Liver (tissue), 9 donors: ENCODE measurements around the gene MIP. TPM values are rescaled to one million over a fixed set of nuclear protein-coding genes. Genes with fewer than 3 reads are reported as not detected.
"Not testable (repeated sequence)": the region's sequence is repeated elsewhere in the genome, so short reads cannot be mapped to it uniquely, and the experiment has no call there.

Experiments
- DNase-seq: peaks from one replicate; pipeline ENCODE4 v3.0.0-alpha.2; 2017; ENCODE audit warnings: low spot score
- H3K27ac ChIP-seq, 2 donors: one replicate each; pipeline ENCODE4 v1.7.0; 2013; ENCODE audit warnings: inconsistent platforms in 2 of 2, low read length in 2 of 2, control low read depth in 1 of 2, low read depth in 1 of 2, mild to moderate bottlenecking in 1 of 2
- H3K27me3 ChIP-seq, 4 donors: one replicate each; pipeline versions ENCODE4 v1.6.1 to v1.7.0; 2013; ENCODE audit warnings: low read length in 3 of 4, inconsistent platforms in 1 of 4, mild to moderate bottlenecking in 1 of 4, moderate library complexity in 1 of 4; ENCODE audit not compliant: control insufficient read depth in 4 of 4, insufficient read depth in 4 of 4
- H3K36me3 ChIP-seq, 4 donors: one replicate each; pipeline versions ENCODE4 v1.6.1 to v1.7.0; 2013; ENCODE audit warnings: low read length in 3 of 4, mild to moderate bottlenecking in 3 of 4, low read depth in 1 of 4, moderate library complexity in 1 of 4; ENCODE audit not compliant: control insufficient read depth in 4 of 4, insufficient read depth in 3 of 4
- H3K4me1 ChIP-seq, 4 donors: one replicate each; pipeline versions ENCODE4 v1.6.1 to v1.7.0; 2013; ENCODE audit warnings: low read length in 3 of 4, mild to moderate bottlenecking in 3 of 4, moderate library complexity in 1 of 4; ENCODE audit not compliant: control insufficient read depth in 4 of 4, insufficient read depth in 4 of 4
- H3K4me3 ChIP-seq, 3 donors: one replicate each; pipeline versions ENCODE4 v1.6.1 to v1.7.0; 2013; ENCODE audit warnings: low read length in 3 of 3, control low read depth in 1 of 3, low read depth in 1 of 3, mild to moderate bottlenecking in 1 of 3
- H3K9ac ChIP-seq, 2 donors: one replicate each; pipeline ENCODE4 v1.7.0; 2013; ENCODE audit warnings: low read length in 2 of 2, mild to moderate bottlenecking in 2 of 2, moderate library complexity in 2 of 2, control low read depth in 1 of 2, low read depth in 1 of 2
- H3K9me3 ChIP-seq, 4 donors: one replicate each; pipeline versions ENCODE4 v1.6.1 to v1.7.0; 2013; ENCODE audit warnings: low read length in 3 of 4; ENCODE audit not compliant: control insufficient read depth in 4 of 4
- ATF3 ChIP-seq: IDR thresholded peaks from 2 replicates; pipeline ENCODE4 v1.6.1; 2016; ENCODE audit warnings: antibody characterized with exemption
- EGR1 ChIP-seq, 2 donors: IDR thresholded peaks; 2 replicates each; pipeline ENCODE4 v1.6.1; 2016 to 2018; ENCODE audit warnings: antibody characterized with exemption in 2 of 2, low read depth in 2 of 2
- FOXA1 ChIP-seq: IDR thresholded peaks from 2 replicates; pipeline ENCODE4 v1.6.1; 2016; ENCODE audit warnings: antibody characterized with exemption
- FOXA2 ChIP-seq: IDR thresholded peaks from 2 replicates; pipeline ENCODE4 v1.6.1; 2016; ENCODE audit warnings: antibody characterized with exemption
- GABPA ChIP-seq, 2 donors: IDR thresholded peaks in 1 of 2; conservative IDR thresholded peaks in 1 of 2; 2 replicates each; pipeline ENCODE4 v1.6.1; 2016; ENCODE audit warnings: antibody characterized with exemption in 2 of 2, mild to moderate bottlenecking in 1 of 2, moderate library complexity in 1 of 2
- HNF4A ChIP-seq, 2 donors: conservative IDR thresholded peaks; 2 replicates each; pipeline ENCODE4 v1.6.1; 2016; ENCODE audit warnings: antibody characterized with exemption in 2 of 2, mild to moderate bottlenecking in 2 of 2
- HNF4G ChIP-seq: IDR thresholded peaks from 2 replicates; pipeline ENCODE4 v1.6.1; 2016; ENCODE audit warnings: antibody characterized with exemption
- JUND ChIP-seq, 2 donors: IDR thresholded peaks; 2 replicates each; pipeline ENCODE4 v1.6.1; 2016; ENCODE audit warnings: antibody characterized with exemption in 2 of 2
- MAX ChIP-seq: IDR thresholded peaks from 2 replicates; pipeline ENCODE4 v1.6.1; 2016; ENCODE audit warnings: antibody characterized with exemption
- NR2F2 ChIP-seq: IDR thresholded peaks from 2 replicates; pipeline ENCODE4 v1.6.1; 2016; ENCODE audit warnings: antibody characterized with exemption
- RAD21 ChIP-seq, 2 donors: IDR thresholded peaks; 2 replicates each; pipeline ENCODE4 v1.6.1; 2016; ENCODE audit warnings: antibody characterized with exemption in 2 of 2, mild to moderate bottlenecking in 2 of 2
- REST ChIP-seq: IDR thresholded peaks from 2 replicates; pipeline ENCODE4 v1.6.1; 2016; ENCODE audit warnings: antibody characterized with exemption, mild to moderate bottlenecking
- RXRA ChIP-seq, 2 donors: IDR thresholded peaks; 2 replicates each; pipeline ENCODE4 v1.6.1; 2017 to 2018; ENCODE audit warnings: antibody characterized with exemption in 2 of 2, mild to moderate bottlenecking in 1 of 2
- SP1 ChIP-seq: IDR thresholded peaks from 2 replicates; pipeline ENCODE4 v1.6.1; 2018; ENCODE audit warnings: antibody characterized with exemption, mild to moderate bottlenecking
- TAF1 ChIP-seq: conservative IDR thresholded peaks from 2 replicates; pipeline ENCODE4 v1.6.1; 2016; ENCODE audit warnings: antibody characterized with exemption, mild to moderate bottlenecking
- ZBTB33 ChIP-seq: IDR thresholded peaks from 2 replicates; pipeline ENCODE4 v1.6.1; 2016; ENCODE audit warnings: antibody characterized with exemption
- WGBS: extraction: QIAGEN DNeasy Blood & Tissue Kit; methylation state at CpG from one replicate; pipeline ENCODE4 v1.1.7; 2013; 5-methylcytosine and 5-hydroxymethylcytosine counted together
- polyA plus RNA-seq, 2 donors: library from polyadenylated mRNA; stranded (reverse) in 1 of 2; unstranded in 1 of 2; fragments of 200-250 nt in 1 of 2; fragments of >200 nt in 1 of 2; fragmentation: Nextera tagmentation in 1 of 2; extraction: Ambion mirVana in 1 of 2; gene quantifications; one replicate each; pipeline versions ENCODE4 v1.2.1 to v1.2.3, GENCODE V29; 2013 to 2015
- total RNA-seq, 2 donors: library from RNA; depleted of rRNA; stranded (reverse); fragments of >200 nt; gene quantifications; one replicate each; pipeline ENCODE4 v1.2.3, GENCODE V29; 2014
- donor health status: healthy.
- donor health status: healthy.
- donor health status: healthy.
- donor health status: healthy.
- donor health status: healthy.

Gene MIP
- total RNA-seq (under 1 TPM; 0.09 to 0.50 TPM), polyA plus RNA-seq (under 1 TPM; 0.28 to 0.60 TPM)

GRCh38 chr12:56454557-56454956, at the start of gene MIP:
TSS of gene MIP (minus strand) at chr12:56454657. CDS start at chr12:56454613, 44 bp downstream.
- Histone ChIP-seq H3K36me3 (no peaks in the 10 kb centered on the region), H3K4me3 (no peak within 1 kb of the TSS), H3K9ac (no peak within 1 kb of the TSS), H3K27ac (no peak within 1 kb of the TSS), H3K4me1 (peaks cover 0 to 2% (median 0%) of the 10 kb centered on the region in 4 donors), H3K27me3 (no peaks in the 10 kb centered on the region), H3K9me3 (no peaks in the 10 kb centered on the region)
- no peak for DNase-seq
- no peak for TF ChIP-seq RAD21 (IDR thresholded peaks at IDR 0.05)
- TF ChIP-seq ATF3, result no peak
- TF ChIP-seq REST, result no peak
- TF ChIP-seq JUND (IDR thresholded peaks at IDR 0.05), result no peak
- no peak for TF ChIP-seq MAX
- TF ChIP-seq FOXA1, result no peak
- TF ChIP-seq HNF4G, result no peak
- no peak for TF ChIP-seq NR2F2
- TF ChIP-seq SP1, result no peak
- no peak for TF ChIP-seq ZBTB33
- no peak for TF ChIP-seq RXRA (IDR thresholded peaks at IDR 0.05)
- no peak for TF ChIP-seq FOXA2
- no peak for TF ChIP-seq TAF1
- TF ChIP-seq GABPA (IDR thresholded peaks at IDR 0.05 in 1 of 2, conservative IDR thresholded peaks at IDR 0.05 in 1 of 2), result no peak
- TF ChIP-seq EGR1 (IDR thresholded peaks at IDR 0.05; ENCODE audit: low read depth in 2 of 2), result no peak
- no peak for TF ChIP-seq HNF4A (conservative IDR thresholded peaks at IDR 0.05)
- WGBS, result 95% methylated on average over 5 of the region's 5 CpGs

- 91% methylated on average over 13 of the region's 13 CpGs for WGBS
- H3K4me3 ChIP-seq, H3K4me1 ChIP-seq, H3K27me3 ChIP-seq, H3K36me3 ChIP-seq, H3K9me3 ChIP-seq, H3K27ac ChIP-seq, H3K9ac ChIP-seq, DNase-seq: not testable (repeated sequence)
These were observed 45.4 kb upstream of the MIP start for GRCh38 chr12:56499879-56500278.

- not testable (repeated sequence) for H3K9me3 ChIP-seq, H3K4me1 ChIP-seq, H3K36me3 ChIP-seq, H3K4me3 ChIP-seq, H3K9ac ChIP-seq, DNase-seq, H3K27ac ChIP-seq, H3K27me3 ChIP-seq
- WGBS, result 89% methylated on average over 9 of the region's 9 CpGs
These were observed 45.0 kb upstream of the MIP start for GRCh38 chr12:56499452-56499851.

GRCh38 chr12:56498126-56498902, 43.9 kb upstream of the MIP start:
- H3K27me3 ChIP-seq, H3K36me3 ChIP-seq, DNase-seq, H3K4me3 ChIP-seq, H3K4me1 ChIP-seq, H3K9me3 ChIP-seq, H3K27ac ChIP-seq, H3K9ac ChIP-seq: not testable (repeated sequence)
- WGBS, result 67% methylated on average over 14 of the region's 14 CpGs
